ENCODE results near the gene B3GALT4.

Gene B3GALT4

GRCh38 chr6:33276864-33277662 is at the start of gene B3GALT4:
TSS of gene B3GALT4 (plus strand) at chr6:33277123. CDS start at chr6:33277420, 297 bp downstream.
- peaks cover 66% of the 10 kb centered on the region for H3K36me3 Mint-ChIP-seq (ENCODE audit: low read depth)

DNA sequence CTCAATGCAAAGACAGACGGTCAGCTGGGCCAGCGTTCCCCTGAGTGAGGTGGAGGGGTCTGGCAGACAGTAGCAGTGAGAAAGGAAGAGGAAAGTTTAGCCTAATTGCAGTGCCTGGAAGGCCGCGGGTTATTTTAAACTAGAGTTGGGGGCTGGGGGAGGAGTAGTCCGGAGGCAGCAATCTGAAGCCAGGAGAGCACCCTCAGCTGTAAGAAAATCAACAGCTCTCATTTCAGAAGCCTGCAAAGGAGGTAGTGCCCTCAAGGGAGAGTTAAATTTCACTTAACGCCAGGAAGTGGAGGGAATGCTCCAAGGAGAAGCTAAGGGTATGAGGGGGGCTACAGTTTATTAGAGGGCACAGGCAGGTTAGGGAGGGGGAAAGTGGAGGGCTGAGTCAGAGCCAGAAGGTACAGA is 41.7 kb upstream of the B3GALT4 start:
- Mint-ChIP-seq H3K27me3 (ENCODE audit: low read depth) (peaks cover 30% of the 10 kb centered on the region), H3K4me1 (ENCODE audit: low read depth) (peaks cover 3% of the 10 kb centered on the region), H3K36me3 (ENCODE audit: low read depth) (no peaks in the 10 kb centered on the region), H3K4me3 (no peak overlapping the region), H3K27ac (no peak overlapping the region), H3K9me3 (no peaks in the 10 kb centered on the region)
- DNase-seq (ENCODE audit: low spot score) = no peak

More at GRCh38 chr6:33276864-33277662, at the start of gene B3GALT4:
- Mint-ChIP-seq H3K9me3 (no peaks in the 10 kb centered on the region), H3K27ac (peak within 1 kb of the TSS; percentile 96), H3K4me3 (peak within 1 kb of the TSS; percentile 100), H3K4me1 (ENCODE audit: low read depth) (peaks cover 47% of the 10 kb centered on the region), H3K27me3 (ENCODE audit: low read depth) (no peaks in the 10 kb centered on the region)
- DNase-seq (ENCODE audit: low spot score) = peak; percentile 87

- Mint-ChIP-seq H3K4me3 (no peak overlapping the region), H3K27ac (no peak overlapping the region), H3K36me3 (ENCODE audit: low read depth) (no peaks in the 10 kb centered on the region), H3K4me1 (ENCODE audit: low read depth) (peaks cover 5% of the 10 kb centered on the region), H3K27me3 (ENCODE audit: low read depth) (peaks cover 26% of the 10 kb centered on the region), H3K9me3 (no peaks in the 10 kb centered on the region)
- no peak for DNase-seq (ENCODE audit: low spot score)
These were observed 40.6 kb upstream of the B3GALT4 start for GRCh38 chr6:33236328-33236727.

DNA sequence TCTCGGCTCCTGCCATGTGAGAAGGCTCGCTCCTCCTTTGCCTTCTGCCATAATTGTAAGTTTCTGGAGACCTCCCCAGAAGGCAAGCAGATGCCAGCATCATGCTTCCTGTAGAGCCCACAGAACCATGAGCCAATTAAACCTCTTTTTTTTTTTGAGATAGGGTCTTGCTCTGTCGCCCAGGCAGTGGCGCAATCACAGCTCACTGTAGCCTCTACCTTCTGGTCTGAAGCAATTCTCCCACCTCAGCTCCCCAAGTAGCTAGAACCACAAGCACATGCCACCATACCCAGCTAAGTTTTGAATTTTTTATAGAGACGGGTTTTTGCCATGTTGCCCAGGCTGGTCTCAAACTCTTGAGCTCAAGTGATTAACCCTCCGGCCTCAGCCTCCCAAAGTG is 40.1 kb upstream of the B3GALT4 start:
- no peak for DNase-seq (ENCODE audit: low spot score)
- Mint-ChIP-seq H3K36me3 (ENCODE audit: low read depth) (no peaks in the 10 kb centered on the region), H3K9me3 (no peaks in the 10 kb centered on the region), H3K4me3 (no peak overlapping the region), H3K4me1 (ENCODE audit: low read depth) (peaks cover 3% of the 10 kb centered on the region), H3K27ac (no peak overlapping the region), H3K27me3 (ENCODE audit: low read depth) (peaks cover 23% of the 10 kb centered on the region)

- Mint-ChIP-seq H3K27ac (no peak overlapping the region), H3K4me1 (ENCODE audit: low read depth) (peaks cover 10% of the 10 kb centered on the region), H3K9me3 (no peaks in the 10 kb centered on the region), H3K27me3 (ENCODE audit: low read depth) (peaks cover 21% of the 10 kb centered on the region), H3K4me3 (no peak overlapping the region), H3K36me3 (ENCODE audit: low read depth) (no peaks in the 10 kb centered on the region)
- no peak for DNase-seq (ENCODE audit: low spot score)
These were observed 39.2 kb upstream of the B3GALT4 start for GRCh38 chr6:33237741-33238140.

DNA sequence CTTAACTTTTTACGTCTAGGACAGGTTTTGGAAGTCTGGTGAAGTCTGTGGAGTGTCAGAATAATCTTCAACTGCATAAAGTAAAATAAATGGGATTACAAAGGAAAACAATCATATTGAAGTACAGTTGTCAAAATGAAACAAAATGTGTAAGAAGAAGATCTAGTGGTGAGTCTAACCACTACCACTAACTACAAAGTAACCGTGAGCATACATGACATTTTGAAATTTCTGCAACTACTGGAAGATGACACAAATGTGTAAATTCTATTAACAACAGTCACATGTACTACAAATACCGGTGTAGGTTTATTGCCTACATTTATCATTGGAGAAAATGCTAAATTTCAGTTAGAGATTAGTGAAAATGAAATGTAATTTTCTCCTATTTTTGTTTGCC is 35.0 kb upstream of the B3GALT4 start:
- no peaks in the 10 kb centered on the region for H3K36me3 Mint-ChIP-seq (ENCODE audit: low read depth)
- no peak for DNase-seq (ENCODE audit: low spot score)
- H3K9me3 Mint-ChIP-seq = no peaks in the 10 kb centered on the region
- H3K27me3 Mint-ChIP-seq (ENCODE audit: low read depth) = peaks cover 11% of the 10 kb centered on the region
- peak overlapping the region; percentile 1 for H3K27ac Mint-ChIP-seq
- H3K4me1 Mint-ChIP-seq (ENCODE audit: low read depth) = peaks cover 10% of the 10 kb centered on the region
- no peak overlapping the region for H3K4me3 Mint-ChIP-seq

- no peaks in the 10 kb centered on the region for H3K9me3 Mint-ChIP-seq
- peaks cover 10% of the 10 kb centered on the region for H3K27me3 Mint-ChIP-seq (ENCODE audit: low read depth)
- H3K4me3 Mint-ChIP-seq = no peak overlapping the region
- H3K4me1 Mint-ChIP-seq (ENCODE audit: low read depth) = peaks cover 13% of the 10 kb centered on the region
- no peak for DNase-seq (ENCODE audit: low spot score)
- no peaks in the 10 kb centered on the region for H3K36me3 Mint-ChIP-seq (ENCODE audit: low read depth)
- no peak overlapping the region for H3K27ac Mint-ChIP-seq
These were observed 33.4 kb upstream of the B3GALT4 start for GRCh38 chr6:33243476-33243875.

- Mint-ChIP-seq H3K36me3 (ENCODE audit: low read depth) (peaks cover 24% of the 10 kb centered on the region), H3K4me1 (ENCODE audit: low read depth) (peaks cover 36% of the 10 kb centered on the region), H3K27ac (peak overlapping the region; percentile 90), H3K4me3 (peak overlapping the region; percentile 95), H3K9me3 (no peaks in the 10 kb centered on the region), H3K27me3 (ENCODE audit: low read depth) (peaks cover 8% of the 10 kb centered on the region)
- DNase-seq (ENCODE audit: low spot score) = peak; percentile 85
These were observed 28.8 kb upstream of the B3GALT4 start for GRCh38 chr6:33247977-33248642.

- H3K27me3 Mint-ChIP-seq (ENCODE audit: low read depth) = peaks cover 4% of the 10 kb centered on the region
- peaks cover 36% of the 10 kb centered on the region for H3K4me1 Mint-ChIP-seq (ENCODE audit: low read depth)
- no peak for DNase-seq (ENCODE audit: low spot score)
- peak overlapping the region; percentile 90 for H3K27ac Mint-ChIP-seq
- H3K36me3 Mint-ChIP-seq (ENCODE audit: low read depth) = peaks cover 24% of the 10 kb centered on the region
- H3K4me3 Mint-ChIP-seq = peak overlapping the region; percentile 95
- no peaks in the 10 kb centered on the region for H3K9me3 Mint-ChIP-seq
These were observed 28.3 kb upstream of the B3GALT4 start for GRCh38 chr6:33248643-33248931.

DNA sequence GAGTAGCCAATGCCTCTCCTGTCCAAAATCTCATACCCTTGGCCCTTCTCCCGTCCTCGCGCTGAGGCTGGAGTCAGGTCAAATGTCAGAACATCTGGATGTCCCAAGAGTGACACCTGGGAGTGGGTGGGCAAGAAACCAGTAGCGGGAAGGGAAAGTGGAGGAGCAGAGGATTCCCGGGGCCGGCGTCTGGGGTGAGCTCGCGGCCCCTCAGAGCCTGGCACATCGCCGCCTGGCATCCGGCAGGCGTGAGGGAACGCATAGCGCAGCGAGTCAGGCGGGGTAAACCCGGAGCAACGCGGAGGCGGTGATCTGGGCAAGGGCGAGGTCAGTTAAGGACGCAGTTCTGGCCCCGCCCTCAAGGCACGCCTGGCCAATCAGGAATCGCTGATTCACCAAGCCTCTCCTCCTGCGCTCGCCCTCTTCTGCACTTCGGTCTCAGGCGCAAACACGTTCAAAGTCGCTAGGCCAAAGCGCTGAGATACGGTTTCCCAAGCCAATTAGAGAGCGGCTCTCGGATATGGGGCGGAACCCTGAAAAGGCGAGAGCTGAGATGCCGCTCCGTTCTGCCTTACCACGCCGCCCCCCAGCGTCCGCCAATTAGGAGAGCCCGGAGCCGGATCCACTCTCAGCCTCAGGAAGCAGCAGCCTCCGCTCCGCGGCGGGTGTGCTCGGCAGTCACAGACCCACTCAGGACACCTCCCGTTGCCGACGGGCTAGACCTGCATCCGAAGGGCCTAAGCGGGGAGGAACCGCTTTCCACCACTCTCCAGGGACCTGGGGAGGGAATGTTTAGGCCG is 27.8 kb upstream of the B3GALT4 start:
- peak; percentile 99 for DNase-seq (ENCODE audit: low spot score)
- peaks cover 4% of the 10 kb centered on the region for H3K27me3 Mint-ChIP-seq (ENCODE audit: low read depth)
- H3K9me3 Mint-ChIP-seq = no peaks in the 10 kb centered on the region
- peak overlapping the region; percentile 90 for H3K27ac Mint-ChIP-seq
- H3K4me1 Mint-ChIP-seq (ENCODE audit: low read depth) = peaks cover 36% of the 10 kb centered on the region
- H3K36me3 Mint-ChIP-seq (ENCODE audit: low read depth) = peaks cover 24% of the 10 kb centered on the region
- H3K4me3 Mint-ChIP-seq = peak overlapping the region; percentile 95

GRCh38 chr6:33249732-33250630 is 26.9 kb upstream of the B3GALT4 start:
- H3K27ac Mint-ChIP-seq = peak overlapping the region; percentile 90
- peaks cover 4% of the 10 kb centered on the region for H3K27me3 Mint-ChIP-seq (ENCODE audit: low read depth)
- peak overlapping the region; percentile 95 for H3K4me3 Mint-ChIP-seq
- H3K36me3 Mint-ChIP-seq (ENCODE audit: low read depth) = peaks cover 25% of the 10 kb centered on the region
- DNase-seq (ENCODE audit: low spot score) = peak; percentile 20
- no peaks in the 10 kb centered on the region for H3K9me3 Mint-ChIP-seq
- H3K4me1 Mint-ChIP-seq (ENCODE audit: low read depth) = peaks cover 36% of the 10 kb centered on the region

- Mint-ChIP-seq H3K4me3 (peak overlapping the region; percentile 95), H3K9me3 (no peaks in the 10 kb centered on the region), H3K4me1 (ENCODE audit: low read depth) (peaks cover 36% of the 10 kb centered on the region), H3K36me3 (ENCODE audit: low read depth) (peaks cover 26% of the 10 kb centered on the region), H3K27ac (peak overlapping the region; percentile 90), H3K27me3 (ENCODE audit: low read depth) (peaks cover 4% of the 10 kb centered on the region)
- DNase-seq (ENCODE audit: low spot score) = no peak
These were observed 26.2 kb upstream of the B3GALT4 start for GRCh38 chr6:33250731-33251130.

DNA sequence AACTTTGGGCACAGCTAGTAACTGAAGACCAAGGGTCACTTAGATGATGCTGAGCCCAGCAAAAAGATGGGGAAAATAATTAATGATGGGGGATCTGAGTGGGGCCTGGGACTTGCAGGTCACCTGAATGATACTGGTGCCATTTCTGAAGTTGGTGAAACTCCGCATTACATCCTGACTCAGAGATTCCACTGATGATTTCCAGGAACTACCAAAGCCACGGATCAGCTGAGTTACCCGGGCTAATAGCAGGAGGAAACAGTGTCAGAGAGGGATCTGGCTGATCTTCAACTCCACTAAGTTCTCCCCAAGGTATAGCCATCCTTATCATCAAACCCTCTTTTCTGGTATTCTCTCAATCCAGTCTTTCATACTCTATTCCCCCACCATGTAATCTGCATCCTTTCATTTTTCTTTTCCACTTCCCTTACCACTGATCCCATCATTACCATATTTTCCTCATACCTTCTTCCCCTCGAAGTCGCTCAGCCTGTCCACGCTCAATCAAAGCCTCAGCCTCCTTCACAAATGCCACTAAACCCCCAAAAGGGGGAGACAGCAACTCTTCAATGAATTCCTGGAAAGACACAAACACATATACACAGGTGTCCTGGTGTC is 25.4 kb upstream of the B3GALT4 start:
- DNase-seq (ENCODE audit: low spot score) = no peak
- Mint-ChIP-seq H3K4me3 (peak overlapping the region; percentile 40), H3K27ac (peak overlapping the region; percentile 76), H3K36me3 (ENCODE audit: low read depth) (peaks cover 29% of the 10 kb centered on the region), H3K9me3 (no peaks in the 10 kb centered on the region), H3K4me1 (ENCODE audit: low read depth) (peaks cover 36% of the 10 kb centered on the region), H3K27me3 (ENCODE audit: low read depth) (peaks cover 3% of the 10 kb centered on the region)
